Effector memory CD4-positive, alpha-beta T cell (primary cell): ENCODE results near the gene ARL17B.
"Not testable (repeated sequence)": the region's sequence is repeated elsewhere in the genome, so short reads cannot be mapped to it uniquely, and the experiment has no call there.

Experiments used
- DNase-seq, 3 donors: peaks; one replicate each; pipeline ENCODE4 v3.0.0-alpha.2; 2020
- H3K27ac ChIP-seq: 2 replicates; pipeline ENCODE4 v1.7.0; 2013; ENCODE audit warnings: mild to moderate bottlenecking, low read length, moderate library complexity; ENCODE audit not compliant: insufficient read depth, poor library complexity, severe bottlenecking
- H3K27me3 ChIP-seq: replicated peaks from 2 replicates; pipeline ENCODE4 v1.7.0; 2013; ENCODE audit warnings: mild to moderate bottlenecking, low read length; ENCODE audit not compliant: insufficient read depth, control insufficient read depth, poor library complexity, severe bottlenecking
- H3K36me3 ChIP-seq: 2 replicates; pipeline ENCODE4 v1.7.0; 2013; ENCODE audit warnings: mild to moderate bottlenecking, low read length, moderate library complexity; ENCODE audit not compliant: control insufficient read depth, insufficient read depth
- H3K4me1 ChIP-seq: 2 replicates; pipeline ENCODE4 v1.7.0; 2013; ENCODE audit warnings: low read length, mild to moderate bottlenecking; ENCODE audit not compliant: control insufficient read depth, insufficient read depth, poor library complexity, severe bottlenecking
- H3K4me3 ChIP-seq: 2 replicates; pipeline ENCODE4 v1.7.0; 2013; ENCODE audit warnings: low read length, low read depth, mild to moderate bottlenecking; ENCODE audit not compliant: insufficient read depth, poor library complexity, severe bottlenecking
- H3K9me3 ChIP-seq: 2 replicates; pipeline ENCODE4 v1.7.0; 2013; ENCODE audit warnings: mild to moderate bottlenecking, low read length, moderate library complexity; ENCODE audit not compliant: control insufficient read depth

Gene ARL17B

DNA sequence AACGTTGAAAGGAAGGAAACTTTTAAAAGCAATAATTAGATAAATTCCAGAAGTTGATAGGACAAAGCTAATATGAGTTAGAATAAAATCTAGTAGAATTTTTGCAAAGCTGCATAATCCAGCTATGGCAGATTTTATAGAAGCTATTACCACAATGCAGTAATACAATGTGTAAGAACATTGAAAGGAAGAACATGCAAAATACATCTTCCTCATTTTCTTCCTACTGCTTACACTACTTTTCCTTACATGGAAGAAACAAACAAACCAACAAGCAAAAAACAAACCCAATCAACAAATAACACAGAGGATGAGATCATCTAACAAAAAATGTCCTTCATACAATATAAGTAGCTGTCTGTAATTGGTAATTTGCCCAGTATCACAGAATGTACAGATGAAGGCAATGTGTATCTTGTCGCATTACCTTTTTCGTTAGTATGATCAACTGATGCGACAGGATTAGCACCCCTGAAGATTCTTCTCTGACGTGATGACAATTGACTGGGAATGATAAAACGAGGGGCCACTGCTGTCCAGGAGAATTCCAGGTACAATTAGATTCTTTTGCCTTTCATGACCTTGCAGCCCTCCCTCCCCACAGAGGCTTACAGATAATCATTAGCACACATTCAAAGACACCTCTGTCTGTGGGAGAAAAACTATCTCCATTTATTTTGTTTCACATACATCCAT, 87.9 kb downstream of the ARL17B start:
- Histone ChIP-seq H3K4me1 (no peaks in the 10 kb centered on the region), H3K36me3 (no peaks in the 10 kb centered on the region), H3K9me3 (no peaks in the 10 kb centered on the region), H3K27ac (no peak overlapping the region), H3K4me3 (no peak overlapping the region), H3K27me3 (no peaks in the 10 kb centered on the region)
- no peak for DNase-seq

DNA sequence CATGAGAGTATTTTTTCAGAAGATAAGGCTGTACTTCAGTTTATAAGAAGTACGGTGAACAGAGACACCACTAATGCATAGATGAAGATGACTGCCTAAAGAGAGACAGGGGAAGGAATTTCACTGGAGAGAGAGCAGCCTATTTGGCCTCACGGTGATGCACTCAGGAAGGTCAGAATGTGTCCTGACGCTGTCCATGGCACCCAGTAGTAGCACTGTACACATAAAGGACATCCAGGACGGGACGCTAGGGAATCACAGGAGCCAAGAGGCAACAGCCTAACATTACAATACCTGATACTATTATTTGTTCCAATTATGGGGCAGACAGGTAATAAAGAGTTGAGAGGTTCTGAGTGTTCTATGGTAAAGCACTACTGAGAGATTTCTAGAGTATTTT, 91.5 kb downstream of the ARL17B start:
- H3K27ac ChIP-seq = no peak overlapping the region
- H3K27me3 ChIP-seq = no peaks in the 10 kb centered on the region
- H3K4me1 ChIP-seq = peaks cover 13% of the 10 kb centered on the region
- H3K9me3 ChIP-seq = no peaks in the 10 kb centered on the region
- no peak overlapping the region for H3K4me3 ChIP-seq
- DNase-seq = no peak
- no peaks in the 10 kb centered on the region for H3K36me3 ChIP-seq

DNA sequence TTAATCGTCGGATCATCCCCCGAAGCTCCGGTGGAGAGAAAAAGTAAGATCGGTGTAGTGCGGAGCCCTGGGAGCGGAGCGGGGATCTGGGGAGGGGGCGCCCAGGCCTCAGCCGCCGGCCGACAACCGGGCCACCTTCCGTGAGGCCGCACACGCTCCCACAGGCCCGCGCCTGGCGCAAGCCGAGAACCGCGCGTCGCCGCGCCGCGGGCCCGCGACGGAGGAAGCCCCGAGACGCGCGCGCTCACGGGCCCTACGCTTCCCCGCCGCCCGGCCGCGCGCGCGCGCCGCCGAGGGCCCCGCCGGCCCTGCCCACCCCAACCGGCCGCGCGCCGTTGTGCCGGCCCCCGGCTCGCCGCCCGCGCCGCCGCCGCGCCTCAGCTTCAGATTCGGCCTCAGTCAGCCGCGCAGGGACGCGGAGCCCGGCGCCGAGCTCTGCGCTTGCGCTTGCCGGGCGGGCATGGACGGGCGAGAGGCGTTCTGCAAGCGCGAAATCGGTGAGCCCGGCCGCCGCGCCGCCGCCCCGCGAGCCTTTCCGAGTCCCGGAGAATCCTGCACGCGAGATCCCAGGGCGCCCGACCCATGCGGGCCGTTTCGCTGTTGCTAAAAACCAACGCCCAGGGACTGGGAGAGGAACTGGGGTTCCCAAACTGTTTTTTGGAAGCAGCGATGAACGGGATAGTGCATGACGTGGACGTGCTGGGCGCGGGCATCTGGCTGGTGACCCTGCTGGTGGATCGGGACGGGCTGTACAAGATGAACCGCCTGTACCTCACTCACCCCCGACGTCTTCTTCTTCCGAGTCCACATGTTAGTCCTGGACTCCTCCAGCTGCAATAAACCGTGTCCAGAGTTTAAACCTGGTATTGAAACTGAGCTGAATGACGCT, 94.7 kb downstream of the ARL17B start:
- H3K27me3 ChIP-seq = no peaks in the 10 kb centered on the region
- DNase-seq = peak; percentile 77 to 81 (median 78)
- peak overlapping the region; percentile 68 for H3K27ac ChIP-seq
- peaks cover 21% of the 10 kb centered on the region for H3K4me1 ChIP-seq
- no peaks in the 10 kb centered on the region for H3K9me3 ChIP-seq
- H3K4me3 ChIP-seq = peak overlapping the region; percentile 86
- H3K36me3 ChIP-seq = no peaks in the 10 kb centered on the region

DNA sequence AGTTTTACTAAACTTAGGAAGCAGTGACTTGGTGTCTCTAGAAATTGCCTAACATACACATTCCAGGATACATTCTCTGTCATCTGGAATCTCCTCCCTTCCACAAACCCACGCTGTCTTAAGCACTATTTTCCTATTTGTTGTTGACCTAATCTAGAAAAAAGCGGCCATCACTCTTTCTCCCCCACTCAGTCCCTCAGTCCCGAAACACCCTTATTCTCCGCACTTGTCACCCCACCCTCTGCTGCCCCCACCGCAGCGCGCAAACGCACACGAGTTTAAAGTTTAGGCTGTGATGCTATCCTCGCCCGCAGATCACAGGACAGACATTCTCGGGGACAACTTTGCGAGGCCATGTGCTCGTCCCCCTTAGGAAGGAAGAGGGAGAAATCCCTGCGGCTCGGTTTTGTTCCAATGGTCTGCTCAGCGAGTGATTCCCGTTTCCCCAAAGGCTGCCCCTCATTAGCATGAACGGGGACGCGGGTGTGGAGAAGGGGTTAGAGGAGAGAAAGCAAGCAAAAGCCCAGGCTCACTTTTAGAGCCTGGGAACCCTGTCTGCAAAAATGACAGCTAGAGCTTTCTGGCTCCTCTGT, 95.4 kb downstream of the ARL17B start:
- peak overlapping the region; percentile 49 for H3K4me3 ChIP-seq
- not testable (repeated sequence) for H3K9me3 ChIP-seq, DNase-seq, H3K27me3 ChIP-seq, H3K36me3 ChIP-seq
- H3K4me1 ChIP-seq = peaks cover 21% of the 10 kb centered on the region
- peak overlapping the region; percentile 68 for H3K27ac ChIP-seq

DNA sequence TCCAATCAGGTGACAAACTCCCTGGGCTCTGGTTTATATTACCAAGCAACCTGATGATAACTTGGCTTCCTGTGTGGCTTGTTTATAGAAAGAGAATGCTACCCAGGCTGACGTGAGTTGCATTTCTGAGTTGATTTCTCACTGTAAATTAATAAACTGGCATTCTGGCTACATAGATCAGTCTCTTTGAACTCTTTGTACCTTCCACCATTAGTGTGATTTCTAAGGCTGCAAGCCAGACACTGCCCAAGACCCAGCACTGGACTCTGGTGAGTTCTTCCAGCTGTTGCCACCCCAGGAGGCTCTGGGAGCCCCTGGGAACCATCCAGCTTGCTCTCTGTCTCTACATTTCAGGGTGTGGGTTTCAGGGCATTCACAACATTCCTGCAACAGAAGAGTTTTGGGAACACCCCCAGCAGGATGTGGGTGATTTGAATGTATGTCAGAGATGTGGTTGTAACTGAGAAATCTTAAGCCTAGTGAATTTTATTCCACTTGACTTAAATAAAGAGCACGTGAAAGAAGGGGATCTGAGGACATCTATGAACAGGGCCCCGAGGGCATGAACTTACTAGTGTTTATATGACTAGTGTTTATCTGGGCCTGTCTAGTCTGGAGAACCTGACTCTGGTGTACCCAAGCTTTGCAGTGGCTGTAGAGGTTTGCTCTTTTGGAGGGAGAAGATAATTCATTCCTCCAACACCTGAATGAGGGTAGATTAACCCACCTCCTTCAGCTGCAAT, 96.9 kb downstream of the ARL17B start:
- peak in 2 of 3 donors; percentile 14 to 43 for DNase-seq
- Histone ChIP-seq H3K4me3 (no peak overlapping the region), H3K27ac (peak overlapping the region; percentile 57), H3K27me3 (no peaks in the 10 kb centered on the region), H3K9me3 (no peaks in the 10 kb centered on the region), H3K4me1 (peaks cover 21% of the 10 kb centered on the region), H3K36me3 (no peaks in the 10 kb centered on the region)

DNA sequence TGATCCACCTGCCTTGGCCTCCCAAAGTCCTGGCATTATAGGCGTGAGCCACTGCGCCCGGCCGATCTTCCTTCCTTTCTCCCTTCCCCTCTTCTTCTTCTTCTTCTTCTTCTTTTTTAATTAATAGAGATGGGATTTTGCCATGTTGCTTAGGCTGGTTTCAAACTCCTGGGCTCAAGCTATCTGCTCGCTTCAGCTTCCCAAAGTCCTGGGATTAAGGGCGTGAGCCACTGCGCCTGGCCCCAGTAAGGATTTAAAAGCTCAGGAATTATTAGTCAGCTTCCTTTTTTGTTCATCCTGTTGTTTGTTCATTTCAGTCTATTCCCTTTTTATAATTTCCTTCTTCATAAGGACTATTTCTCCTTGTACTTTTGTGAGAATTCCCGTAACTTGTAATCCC, 99.3 kb downstream of the ARL17B start:
- Histone ChIP-seq H3K27ac (no peak overlapping the region), H3K4me3 (no peak overlapping the region), H3K27me3 (no peaks in the 10 kb centered on the region), H3K36me3 (no peaks in the 10 kb centered on the region), H3K9me3 (no peaks in the 10 kb centered on the region), H3K4me1 (peaks cover 21% of the 10 kb centered on the region)
- DNase-seq = no peak

DNA sequence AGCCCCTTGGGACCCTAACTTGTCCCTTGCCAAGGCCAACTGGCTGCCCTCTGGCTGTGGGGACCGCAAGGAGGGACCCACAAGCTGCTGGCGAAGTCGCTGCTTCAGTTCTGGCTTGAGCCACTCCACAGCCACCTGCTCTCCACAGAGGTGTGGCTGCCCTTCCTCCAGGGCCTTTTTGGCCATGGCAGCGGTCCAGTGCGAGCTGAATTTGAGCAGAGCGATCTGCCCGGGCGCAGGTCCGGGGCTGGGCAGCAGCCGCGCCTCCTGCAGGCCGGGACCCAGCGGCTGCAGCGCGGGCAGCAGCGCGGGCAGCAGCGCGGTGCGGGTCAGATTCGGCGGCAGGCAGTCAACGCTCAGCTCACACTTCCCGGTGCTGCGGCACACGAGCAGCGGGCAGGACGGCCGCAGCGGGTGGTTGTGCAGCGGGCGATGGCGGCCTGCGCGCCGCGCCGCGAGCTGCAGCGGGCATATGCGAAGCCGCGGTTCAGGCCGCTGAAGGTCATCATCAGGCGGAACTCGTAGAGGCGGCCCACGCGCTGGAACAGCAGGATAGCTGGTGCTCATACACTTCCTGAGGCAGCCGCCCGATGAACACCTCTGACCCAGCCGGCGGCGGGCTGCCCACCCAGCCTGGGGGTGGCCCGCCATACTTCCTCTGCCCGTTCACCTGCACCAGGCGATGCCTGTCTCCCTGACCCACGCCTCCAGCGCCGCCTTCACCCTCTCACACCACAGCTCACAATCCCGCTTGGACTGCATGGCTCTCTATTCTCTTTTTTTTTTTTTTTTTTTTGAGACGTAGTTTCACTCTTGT, 101.5 kb downstream of the ARL17B start:
- not testable (repeated sequence) for H3K27me3 ChIP-seq, H3K27ac ChIP-seq, H3K36me3 ChIP-seq, DNase-seq, H3K9me3 ChIP-seq, H3K4me3 ChIP-seq, H3K4me1 ChIP-seq

DNA sequence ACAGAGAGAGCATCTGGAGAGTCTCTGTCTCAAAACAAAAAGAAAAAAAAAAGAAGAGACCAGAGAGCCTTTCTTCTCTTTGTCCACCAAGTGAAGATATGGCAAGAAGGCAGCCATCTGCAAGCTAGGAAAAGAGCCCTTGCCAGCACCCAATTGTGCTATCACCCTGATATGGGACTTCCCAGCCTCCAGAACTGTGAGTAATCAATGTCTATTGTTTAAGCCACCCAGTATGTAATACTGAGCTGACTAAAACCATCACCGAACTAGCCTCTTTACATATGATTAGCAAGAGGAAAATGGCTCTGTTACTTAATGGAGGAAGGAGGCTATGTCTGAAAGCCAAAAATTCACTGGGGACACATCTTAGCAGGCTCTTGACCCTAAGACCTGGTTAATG, 105.2 kb downstream of the ARL17B start:
- H3K9me3 ChIP-seq, H3K36me3 ChIP-seq, H3K27ac ChIP-seq, H3K27me3 ChIP-seq, H3K4me1 ChIP-seq, DNase-seq, H3K4me3 ChIP-seq: not testable (repeated sequence)

DNA sequence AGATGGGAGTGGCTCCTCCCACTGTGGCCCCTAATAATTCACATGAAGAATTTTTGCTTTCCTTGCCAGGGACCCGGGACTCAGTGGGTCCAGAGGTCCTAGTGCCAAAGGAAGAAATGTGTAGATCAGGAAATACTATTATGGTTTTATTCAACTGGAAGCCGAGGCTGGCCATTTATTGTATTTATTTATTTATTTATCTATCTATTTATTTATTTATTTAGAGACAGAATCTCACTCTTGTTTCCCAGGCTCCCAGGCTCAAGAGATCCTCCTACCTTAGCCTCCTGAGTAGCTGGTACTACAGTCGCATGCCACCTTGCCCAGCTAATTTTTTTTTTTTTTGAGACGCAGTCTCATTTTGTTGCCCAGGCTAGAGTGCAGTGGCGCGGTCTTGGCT, 107.4 kb downstream of the ARL17B start:
- not testable (repeated sequence) for DNase-seq, H3K36me3 ChIP-seq, H3K9me3 ChIP-seq, H3K27me3 ChIP-seq, H3K4me3 ChIP-seq, H3K4me1 ChIP-seq, H3K27ac ChIP-seq
